A549 treated with CORT108297 at 1 μM for 4 hours (cell line): ENCODE results near the gene TMX1. TPM values are rescaled to one million over a fixed set of nuclear protein-coding genes. Genes with fewer than 3 reads are reported as not detected.

Source experiments
- total RNA-seq: library from RNA; stranded (reverse); fragments of 200-300 nt; extraction: Qiagen RNA extraction; gene quantifications from 5 replicates; pipeline ENCODE4 v1.2.3, GENCODE V29; 2022

TMX1 gene, protein sequence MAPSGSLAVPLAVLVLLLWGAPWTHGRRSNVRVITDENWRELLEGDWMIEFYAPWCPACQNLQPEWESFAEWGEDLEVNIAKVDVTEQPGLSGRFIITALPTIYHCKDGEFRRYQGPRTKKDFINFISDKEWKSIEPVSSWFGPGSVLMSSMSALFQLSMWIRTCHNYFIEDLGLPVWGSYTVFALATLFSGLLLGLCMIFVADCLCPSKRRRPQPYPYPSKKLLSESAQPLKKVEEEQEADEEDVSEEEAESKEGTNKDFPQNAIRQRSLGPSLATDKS
- total RNA-seq = 32.9 to 61.6 TPM (median 40.4 TPM) in 5 replicates

DNA sequence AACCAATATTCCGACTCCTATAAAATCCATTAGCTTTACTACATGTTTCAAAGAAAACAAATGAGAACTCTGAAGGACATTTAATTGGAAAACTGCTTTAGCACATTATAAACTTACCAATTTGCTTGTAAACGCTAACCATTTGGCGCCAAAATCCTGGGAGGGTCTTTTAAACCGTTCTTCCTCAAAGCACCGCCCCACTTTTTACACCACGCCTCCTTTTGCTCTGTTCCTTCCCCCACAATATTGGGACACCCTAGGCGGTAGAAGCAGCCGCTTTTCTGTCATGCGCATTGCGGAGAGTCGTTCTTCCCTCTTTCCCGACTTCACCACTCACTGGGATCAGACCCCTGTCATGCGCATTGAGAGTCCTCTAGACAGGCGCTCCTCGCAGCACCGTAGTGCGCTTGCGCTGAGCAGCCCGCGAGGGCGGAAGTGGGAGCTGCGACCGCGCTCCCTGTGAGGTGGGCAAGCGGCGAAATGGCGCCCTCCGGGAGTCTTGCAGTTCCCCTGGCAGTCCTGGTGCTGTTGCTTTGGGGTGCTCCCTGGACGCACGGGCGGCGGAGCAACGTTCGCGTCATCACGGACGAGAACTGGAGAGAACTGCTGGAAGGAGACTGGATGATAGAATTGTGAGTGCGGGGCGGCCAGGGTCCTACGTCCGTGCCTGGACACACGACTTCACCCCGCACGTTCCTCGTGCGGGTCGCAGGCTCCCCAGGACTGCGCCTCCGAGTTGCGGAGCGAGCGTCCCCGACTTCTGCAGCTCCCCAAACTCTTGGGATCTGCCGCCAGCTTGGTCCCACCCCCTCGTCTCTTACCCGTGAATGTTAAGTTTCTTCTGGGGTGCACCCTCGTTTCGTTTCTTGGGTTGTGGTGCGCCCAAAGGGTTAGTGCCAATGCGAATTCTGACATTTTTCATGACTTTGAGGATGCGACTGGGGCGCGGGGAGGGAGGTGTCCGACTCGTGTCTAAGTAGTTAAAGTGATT is at the start of gene TMX1:
TSS of gene TMX1 (plus strand) at position 435 of the 991 bp plus-strand sequence. CDS start at position 481, 46 bp downstream.

Other genes with a start within 250 kb of the TMX1 start
- 8.8 to 11.3 TPM (median 10.4 TPM) in 5 replicates for gene TRIM9, start 145.1 kb upstream of the TMX1 start, total RNA-seq